Ishikawa (cell line): ENCODE measurements around the gene PDE4B.

Source experiments
- CEBPB ChIP-seq: IDR thresholded peaks from 2 replicates; pipeline ENCODE4 v1.6.1; 2012
- CREB1 ChIP-seq: IDR thresholded peaks from 2 replicates; pipeline ENCODE4 v1.6.1; 2012; ENCODE audit warnings: low read depth
- EGR1 ChIP-seq: IDR thresholded peaks from 2 replicates; pipeline ENCODE4 v1.6.1; 2012
- EP300 ChIP-seq: IDR thresholded peaks from 2 replicates; pipeline ENCODE4 v1.6.1; 2012; ENCODE audit warnings: borderline replicate concordance
- MAX ChIP-seq: IDR thresholded peaks from 2 replicates; pipeline ENCODE4 v1.6.1; 2012
- RAD21 ChIP-seq: IDR thresholded peaks from 2 replicates; pipeline ENCODE4 v1.6.1; 2012; ENCODE audit warnings: low read depth
- REST ChIP-seq: IDR thresholded peaks from 2 replicates; pipeline ENCODE4 v1.6.1; 2012; ENCODE audit warnings: low read depth, mild to moderate bottlenecking
- TAF1 ChIP-seq: IDR thresholded peaks from 2 replicates; pipeline ENCODE4 v1.6.1; 2012; ENCODE audit warnings: low read depth, mild to moderate bottlenecking
- TCF12 ChIP-seq: IDR thresholded peaks from 2 replicates; pipeline ENCODE4 v1.6.1; 2012; ENCODE audit warnings: low read depth
- USF1 ChIP-seq: IDR thresholded peaks from 2 replicates; pipeline ENCODE4 v1.6.1; 2012
- YY1 ChIP-seq: IDR thresholded peaks from 2 replicates; pipeline ENCODE4 v1.6.1; 2012; ENCODE audit warnings: low read depth

GRCh38 chr1:65955071-65955470, 162.4 kb downstream of the PDE4B start:
- no peak for TF ChIP-seq CEBPB
- TF ChIP-seq REST, result no peak
- no peak for TF ChIP-seq EGR1
- no peak for TF ChIP-seq YY1
- TF ChIP-seq MAX, result no peak
- TF ChIP-seq EP300, result no peak
- TF ChIP-seq RAD21, result no peak
- TF ChIP-seq CREB1, result no peak
- TF ChIP-seq TAF1, result no peak
- TF ChIP-seq USF1, result no peak
- TF ChIP-seq TCF12, result no peak
